ENCODE results near the gene MAN1B1. TPM values are rescaled to one million over a fixed set of nuclear protein-coding genes. Genes with fewer than 3 reads are reported as not detected.

Gene MAN1B1
- total and polyA plus RNA-seq, 4 experiments from 2014 or later: 35.4 to 71.0 (median 50.4) TPM

DNA sequence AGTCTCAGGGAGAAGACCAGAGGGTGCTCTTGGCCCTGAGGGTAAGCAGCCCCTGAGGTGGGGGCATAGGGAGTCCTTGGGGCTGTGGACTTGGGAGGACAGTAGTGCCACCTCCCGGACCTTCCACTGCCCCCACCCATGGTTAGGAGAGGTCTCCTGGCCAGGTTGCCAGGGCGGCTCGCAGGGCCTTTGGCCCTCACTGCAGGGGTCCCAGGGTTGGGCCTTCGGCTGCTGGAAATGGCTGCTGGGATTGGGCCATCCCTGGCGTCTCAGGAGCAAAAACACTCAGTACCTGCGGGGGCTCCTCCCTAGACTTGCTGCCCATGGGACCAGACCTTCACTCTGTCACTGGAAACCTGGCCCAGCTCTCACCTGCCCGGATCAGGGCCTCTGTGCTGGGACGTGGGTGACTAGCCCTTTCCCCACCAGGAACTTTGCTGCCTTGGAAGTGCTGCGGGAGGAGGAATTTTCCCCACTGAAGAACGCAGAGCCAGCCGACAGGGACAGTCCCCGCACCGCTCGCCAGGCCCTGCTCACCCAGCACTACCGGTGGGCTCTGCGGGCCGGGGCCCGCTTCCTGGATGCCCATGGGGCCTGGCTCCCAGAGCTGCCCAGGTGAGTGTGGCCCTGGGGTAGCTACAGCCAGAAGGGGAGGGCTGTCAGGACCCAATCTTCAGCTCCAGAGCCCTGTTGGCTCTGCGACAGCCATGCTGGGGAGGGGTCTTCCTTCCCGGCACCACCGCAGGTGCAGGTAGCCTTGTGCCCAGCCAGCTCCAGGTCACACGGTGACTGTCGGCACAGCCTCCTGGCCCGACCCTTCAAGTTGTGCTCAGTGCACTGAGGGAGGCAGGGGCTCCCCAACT lies 6.3 kb upstream of the MAN1B1 start:
- intact Hi-C loops (cut with micrococcal nuclease): no loop called here
- H3K4me3 ChIP-seq (ENCODE audit: low read length in 2 of 2): no peak overlapping the region

DNA sequence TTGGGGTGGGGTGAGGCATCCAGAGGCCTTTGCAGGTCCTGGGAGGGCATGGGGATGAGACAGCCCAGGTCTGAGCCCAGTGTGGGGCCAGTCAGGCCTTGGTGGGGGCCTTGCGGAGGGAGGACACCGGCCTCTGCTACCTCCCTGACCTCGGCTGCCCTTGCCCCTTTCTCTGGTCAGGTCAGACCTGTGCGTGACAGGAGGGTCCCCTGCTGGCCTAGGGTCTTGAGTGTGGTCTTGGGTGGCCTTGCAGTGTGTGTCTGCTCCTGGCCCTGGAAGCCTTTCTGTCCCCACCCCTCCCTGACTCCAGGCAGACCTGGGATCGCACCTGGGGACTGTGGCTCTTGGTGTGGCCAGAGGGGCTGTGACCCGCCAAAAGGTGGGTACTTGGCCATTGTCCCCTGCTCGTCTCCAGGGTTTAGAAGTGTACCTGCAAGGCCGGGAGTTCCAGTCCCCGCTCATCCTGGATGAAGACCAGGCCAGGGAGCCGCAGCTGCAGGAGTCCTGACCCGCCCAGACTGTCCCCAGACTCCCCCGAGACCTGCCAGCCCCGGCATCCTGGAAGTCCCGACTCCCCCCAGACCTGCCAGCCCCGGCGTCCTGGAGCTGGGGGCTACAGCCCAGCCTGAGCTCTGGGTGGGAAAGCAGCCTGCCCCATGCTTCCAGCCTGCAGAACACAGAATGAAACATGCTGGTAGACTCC lies 4.4 kb upstream of the MAN1B1 start:
- H3K27me3 ChIP-seq (ENCODE audit: insufficient read depth, low read length): no peaks in the 10 kb centered on the region
- ChIA-PET CTCF (ENCODE audit: partially characterized antibody) (interaction anchor here (1.0 to 1.5 kb wide), 4 partner anchors 12 to 154 kb away, joined by 3 to 5 read pairs (median 4); partner anchors contain the start of gene SAPCD2), POLR2A (ENCODE audit: partially characterized antibody) (interaction anchor here (1.1 to 1.6 kb wide), 2 partner anchors 11 to 12 kb away, joined by 3 read pairs; partner anchors contain the start of gene SAPCD2)
- peaks cover 5 to 14% (median 9%) of the 10 kb centered on the region in 4 donors for H3K4me1 Mint-ChIP-seq
- no peaks in the 10 kb centered on the region for H3K36me3 ChIP-seq (ENCODE audit: insufficient read depth, low read length)
- peaks cover 0 to 11% of the 10 kb centered on the region in 2 donors for H3K36me3 Mint-ChIP-seq
- no peaks in the 10 kb centered on the region for H3K9me3 Mint-ChIP-seq
- no peak for DNase-seq
- H3K9me3 ChIP-seq (ENCODE audit: control insufficient read depth in 1 of 2, low read length in 2 of 2): no peaks in the 10 kb centered on the region
- no peak overlapping the region for H3K27ac ChIP-seq (ENCODE audit: low read depth, low read length)
- intact Hi-C loops (cut with micrococcal nuclease): no loop called here
- H3K4me3 ChIP-seq (ENCODE audit: low read length in 2 of 2): no peak overlapping the region
- H3K27me3 Mint-ChIP-seq: no peaks in the 10 kb centered on the region
- H3K4me1 ChIP-seq (ENCODE audit: insufficient read depth, low read length): peaks cover 22% of the 10 kb centered on the region
- H3K4me3 Mint-ChIP-seq: no peak overlapping the region
- no peak overlapping the region for H3K27ac Mint-ChIP-seq

More for the DNA sequence above, 6.3 kb upstream of the MAN1B1 start:
- Histone ChIP-seq H3K4me1 (ENCODE audit: insufficient read depth, low read length) (peaks cover 13% of the 10 kb centered on the region), H3K27me3 (ENCODE audit: insufficient read depth, low read length) (no peaks in the 10 kb centered on the region), H3K27ac (ENCODE audit: low read depth, low read length) (no peak overlapping the region), H3K9me3 (ENCODE audit: control insufficient read depth in 1 of 2, low read length in 2 of 2) (no peaks in the 10 kb centered on the region), H3K36me3 (ENCODE audit: insufficient read depth, low read length) (no peaks in the 10 kb centered on the region)
- no peaks in the 10 kb centered on the region for H3K9me3 Mint-ChIP-seq
- peaks cover 2 to 5% (median 2%) of the 10 kb centered on the region in 4 donors for H3K4me1 Mint-ChIP-seq
- H3K27ac Mint-ChIP-seq: no peak overlapping the region
- no peaks in the 10 kb centered on the region for H3K27me3 Mint-ChIP-seq
- peaks cover 0 to 3% of the 10 kb centered on the region in 2 donors for H3K36me3 Mint-ChIP-seq
- CTCF ChIA-PET (ENCODE audit: partially characterized antibody): interaction anchor here (1.4 kb wide), 1 partner anchor 12 kb away, joined by 3 read pairs; no protein-coding TSS in a partner anchor
- peak overlapping the region in 1 of 8 donors; percentile 26 for H3K4me3 Mint-ChIP-seq
- POLR2A ChIA-PET (ENCODE audit: partially characterized antibody): interaction anchor here (1.1 to 1.6 kb wide), 3 partner anchors 9 to 29 kb away, joined by 3 read pairs; no protein-coding TSS in a partner anchor
- DNase-seq: no peak

DNA sequence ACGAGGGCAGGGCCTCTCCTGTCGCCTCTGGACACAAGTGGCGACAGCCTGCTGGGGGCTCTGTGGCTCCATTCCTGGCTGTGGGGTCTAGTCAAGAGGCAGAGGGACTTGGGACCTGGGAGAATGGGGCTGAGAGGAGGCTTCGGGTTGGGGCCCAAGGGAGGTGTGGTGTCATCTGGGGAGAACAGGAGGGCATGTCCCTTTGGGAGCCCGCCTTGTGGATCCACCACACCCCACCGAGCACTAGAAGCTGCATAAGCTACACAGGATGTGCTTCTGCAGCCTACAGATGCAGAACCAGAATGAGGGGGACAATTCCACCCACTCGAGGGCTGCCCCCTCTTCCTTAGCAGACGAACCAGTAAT lies 3.9 kb upstream of the MAN1B1 start:
- ChIA-PET CTCF (ENCODE audit: partially characterized antibody) (interaction anchor here (1.0 to 1.5 kb wide), 2 partner anchors 19 to 154 kb away, joined by 3 to 4 read pairs; no protein-coding TSS in a partner anchor), POLR2A (ENCODE audit: partially characterized antibody) (interaction anchor here (1.1 kb wide), 1 partner anchor 13 kb away, joined by 3 read pairs; the partner anchor contains the start of gene SAPCD2)
- intact Hi-C loops (cut with micrococcal nuclease): no loop called here
- Histone ChIP-seq H3K4me1 (ENCODE audit: insufficient read depth, low read length) (peaks cover 27% of the 10 kb centered on the region), H3K4me3 (ENCODE audit: low read length in 2 of 2) (no peak overlapping the region), H3K27ac (ENCODE audit: low read depth, low read length) (no peak overlapping the region), H3K36me3 (ENCODE audit: insufficient read depth, low read length) (no peaks in the 10 kb centered on the region), H3K27me3 (ENCODE audit: insufficient read depth, low read length) (no peaks in the 10 kb centered on the region), H3K9me3 (ENCODE audit: control insufficient read depth in 1 of 2, low read length in 2 of 2) (no peaks in the 10 kb centered on the region)
- no peak for DNase-seq
- no peak overlapping the region for H3K27ac Mint-ChIP-seq
- H3K4me3 Mint-ChIP-seq: no peak overlapping the region
- H3K4me1 Mint-ChIP-seq: peaks cover 10 to 19% (median 14%) of the 10 kb centered on the region in 4 donors
- peaks cover 0 to 12% of the 10 kb centered on the region in 2 donors for H3K36me3 Mint-ChIP-seq
- no peaks in the 10 kb centered on the region for H3K9me3 Mint-ChIP-seq
- H3K27me3 Mint-ChIP-seq: no peaks in the 10 kb centered on the region

DNA sequence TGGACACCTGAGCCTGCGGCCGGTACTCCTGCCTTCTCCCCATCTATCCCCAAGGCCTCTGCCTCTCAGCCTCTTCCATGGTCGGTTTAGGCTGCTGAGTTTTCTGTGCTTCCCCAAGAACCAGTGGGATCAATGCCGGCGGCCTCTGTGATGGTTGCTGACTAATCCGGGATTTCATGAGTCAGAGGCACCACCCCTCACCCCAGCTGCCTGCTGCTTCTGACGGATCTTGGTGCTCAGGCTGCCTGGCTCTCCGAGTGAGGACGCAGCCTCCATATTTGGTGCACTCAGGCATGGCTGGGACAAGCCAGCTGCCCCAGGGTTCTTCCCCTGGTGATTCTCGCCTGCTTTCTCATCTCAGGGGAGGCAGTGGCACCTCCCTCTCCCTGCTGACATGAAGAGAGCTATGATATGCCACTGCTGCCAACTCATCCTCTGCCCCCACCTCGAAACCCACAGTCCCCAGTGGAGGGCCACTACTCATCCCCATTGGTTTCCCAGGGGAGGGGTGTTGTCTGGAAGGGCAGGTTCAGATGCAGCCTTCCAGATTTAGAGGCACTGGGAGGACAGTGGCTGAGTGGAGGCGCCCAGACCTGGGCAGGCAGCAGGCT lies 3.3 kb upstream of the MAN1B1 start:
- no peak for DNase-seq
- Histone ChIP-seq H3K27me3 (ENCODE audit: insufficient read depth, low read length) (no peaks in the 10 kb centered on the region), H3K4me1 (ENCODE audit: insufficient read depth, low read length) (peaks cover 28% of the 10 kb centered on the region), H3K4me3 (ENCODE audit: low read length in 2 of 2) (no peak overlapping the region), H3K27ac (ENCODE audit: low read depth, low read length) (no peak overlapping the region), H3K36me3 (ENCODE audit: insufficient read depth, low read length) (no peaks in the 10 kb centered on the region), H3K9me3 (ENCODE audit: control insufficient read depth in 1 of 2, low read length in 2 of 2) (no peaks in the 10 kb centered on the region)
- intact Hi-C loops (cut with micrococcal nuclease): no loop called here
- POLR2A ChIA-PET (ENCODE audit: partially characterized antibody): interaction anchor here (0.8 to 3.9 kb wide), 4 partner anchors 13 to 53 kb away, joined by 3 to 66 read pairs (median 3); partner anchors contain the start of gene SAPCD2
- Mint-ChIP-seq H3K27me3 (no peaks in the 10 kb centered on the region), H3K36me3 (peaks cover 0 to 17% of the 10 kb centered on the region in 2 donors), H3K4me1 (peaks cover 15 to 25% (median 18%) of the 10 kb centered on the region in 4 donors), H3K27ac (peak overlapping the region in 1 of 7 donors; percentile 48), H3K4me3 (peak overlapping the region in 1 of 8 donors; percentile 20), H3K9me3 (no peaks in the 10 kb centered on the region)
- CTCF ChIA-PET (ENCODE audit: partially characterized antibody): interaction anchor here (0.6 to 1.6 kb wide), 4 partner anchors 12 to 153 kb away, joined by 3 to 5 read pairs (median 4); no protein-coding TSS in a partner anchor

DNA sequence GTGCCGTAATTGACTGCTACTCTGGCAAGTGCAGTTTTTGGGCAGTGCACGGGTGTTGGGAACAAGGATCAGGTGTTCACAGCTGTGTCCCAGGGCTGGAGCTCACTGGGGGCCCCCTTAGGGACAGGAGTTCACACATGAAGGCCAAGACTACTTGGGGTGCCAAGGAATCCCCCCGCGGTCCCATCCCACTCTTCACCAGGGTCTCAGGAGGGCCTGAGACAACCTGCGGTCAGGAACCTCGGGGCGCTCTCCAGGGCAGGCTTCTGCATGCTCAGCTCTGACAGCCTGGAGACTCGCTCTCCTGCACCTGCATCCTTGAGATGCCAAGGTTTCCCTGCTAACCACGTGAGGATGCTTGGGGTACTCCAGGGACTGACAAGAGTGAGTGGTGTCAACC lies 2.3 kb upstream of the MAN1B1 start:
- POLR2A ChIA-PET (ENCODE audit: partially characterized antibody): interaction anchor here (1.0 to 3.9 kb wide), 4 partner anchors 11 to 92 kb away, joined by 3 to 86 read pairs (median 35); partner anchors contain the start of genes PAXX and SAPCD2
- Mint-ChIP-seq H3K4me3 (no peak overlapping the region), H3K4me1 (peaks cover 20 to 29% (median 25%) of the 10 kb centered on the region in 4 donors), H3K27me3 (no peaks in the 10 kb centered on the region), H3K9me3 (no peaks in the 10 kb centered on the region), H3K36me3 (peaks cover 5 to 26% of the 10 kb centered on the region in 2 donors), H3K27ac (peak overlapping the region in 2 of 7 donors; percentile 36 to 90)
- DNase-seq: no peak
- Histone ChIP-seq H3K9me3 (ENCODE audit: control insufficient read depth in 1 of 2, low read length in 2 of 2) (no peaks in the 10 kb centered on the region), H3K27me3 (ENCODE audit: insufficient read depth, low read length) (no peaks in the 10 kb centered on the region), H3K4me3 (ENCODE audit: low read length in 2 of 2) (no peak overlapping the region), H3K4me1 (ENCODE audit: insufficient read depth, low read length) (peaks cover 29% of the 10 kb centered on the region), H3K27ac (ENCODE audit: low read depth, low read length) (no peak overlapping the region), H3K36me3 (ENCODE audit: insufficient read depth, low read length) (no peaks in the 10 kb centered on the region)
- CTCF ChIA-PET (ENCODE audit: partially characterized antibody): interaction anchor here (0.7 to 1.6 kb wide), 3 partner anchors 11 to 109 kb away, joined by 3 to 5 read pairs (median 3); partner anchors contain the start of gene SAPCD2
- intact Hi-C loops (cut with micrococcal nuclease): no loop called here

DNA sequence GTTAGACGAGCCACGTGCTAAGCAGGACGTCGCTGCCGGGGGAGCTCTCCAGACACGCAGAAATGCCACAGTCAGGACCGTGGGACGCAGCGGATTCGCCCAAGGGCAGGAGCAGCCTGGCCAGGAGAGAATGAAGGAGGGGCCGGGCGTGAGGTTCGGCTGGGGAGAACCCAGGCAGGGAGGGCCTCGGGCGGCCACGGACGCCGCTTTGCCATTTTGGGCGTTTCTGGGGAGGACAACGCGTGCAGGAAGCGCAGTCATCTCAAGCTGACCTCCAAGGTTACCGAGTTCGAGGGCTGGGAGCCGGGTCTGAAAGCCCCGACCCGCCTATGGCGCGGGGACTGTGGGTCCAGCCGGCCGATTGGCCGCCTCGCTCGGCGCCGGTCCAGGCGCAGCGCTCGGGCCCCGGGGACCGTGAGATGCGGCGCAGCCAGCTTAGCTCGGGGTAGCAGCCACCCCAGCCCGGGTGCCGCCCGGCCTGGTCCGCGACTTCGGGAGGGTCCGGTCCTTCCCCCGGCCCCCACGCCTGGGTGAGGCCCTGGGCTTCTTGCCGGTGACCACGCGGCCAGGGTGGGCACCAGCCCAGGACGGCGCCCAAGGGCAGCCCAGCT lies 760 bp upstream of the MAN1B1 start:
- Histone ChIP-seq H3K4me1 (ENCODE audit: insufficient read depth, low read length) (peaks cover 29% of the 10 kb centered on the region), H3K27me3 (ENCODE audit: insufficient read depth, low read length) (no peaks in the 10 kb centered on the region), H3K36me3 (ENCODE audit: insufficient read depth, low read length) (no peaks in the 10 kb centered on the region), H3K9me3 (ENCODE audit: control insufficient read depth in 1 of 2, low read length in 2 of 2) (no peaks in the 10 kb centered on the region), H3K4me3 (ENCODE audit: low read length in 2 of 2) (peak overlapping the region; percentile 61 to 70), H3K27ac (ENCODE audit: low read depth, low read length) (peak overlapping the region; percentile 92)
- DNase-seq: peak in 2 of 5 donors; percentile 19 to 24
- H3K36me3 Mint-ChIP-seq: peaks cover 5 to 25% of the 10 kb centered on the region in 2 donors
- POLR2A ChIA-PET (ENCODE audit: partially characterized antibody): interaction anchor here (0.8 to 4.4 kb wide), 42 partner anchors 9 to 358 kb away, joined by 3 to 86 read pairs (median 6); partner anchors contain the start of genes ABCA2, AJM1, ANAPC2 and CYSRT1
- H3K27ac Mint-ChIP-seq: peak overlapping the region; percentile 90 to 99 (median 96)
- H3K27me3 Mint-ChIP-seq: no peaks in the 10 kb centered on the region
- H3K4me1 Mint-ChIP-seq: peaks cover 17 to 37% (median 28%) of the 10 kb centered on the region in 4 donors
- intact Hi-C loops (cut with micrococcal nuclease): loop anchor here (1.0 to 5.0 kb wide), 7 partner anchors 9 to 239 kb away; partner anchors contain the start of genes ANAPC2, NELFB, PHPT1 and SAPCD2
- peak overlapping the region; percentile 82 to 93 (median 88) for H3K4me3 Mint-ChIP-seq
- H3K9me3 Mint-ChIP-seq: no peaks in the 10 kb centered on the region
- CTCF ChIA-PET (ENCODE audit: partially characterized antibody): interaction anchor here (0.6 to 3.4 kb wide), 13 partner anchors 10 to 292 kb away, joined by 3 to 38 read pairs (median 5); partner anchors contain the start of genes SAPCD2, TUBB4B and UAP1L1
